ENCODE results near the gene GGTLC1.

Gene GGTLC1

GRCh38 chr20:23946206-23946605, 42.4 kb downstream of the GGTLC1 start:
- no peak overlapping the region for H3K27ac ChIP-seq (ENCODE audit: low read depth, low read length)
- no peaks in the 10 kb centered on the region for H3K9me3 ChIP-seq (ENCODE audit: control insufficient read depth, insufficient read depth, low read length)
- H3K4me2 ChIP-seq (ENCODE audit: low read length), result no peak overlapping the region
- H3K79me2 ChIP-seq (ENCODE audit: control insufficient read depth, low read length), result no peaks in the 10 kb centered on the region
- no peaks in the 10 kb centered on the region for H3K4me1 ChIP-seq (ENCODE audit: control insufficient read depth, low read length)
- H3K4me3 ChIP-seq (ENCODE audit: low read length), result no peak overlapping the region
- no peak for TF ChIP-seq EZH2phosphoT487 (IDR thresholded peaks at IDR 0.05; ENCODE audit: borderline replicate concordance, low read length)
- H3F3A ChIP-seq (ENCODE audit: control insufficient read depth, insufficient read depth), result no peaks in the 10 kb centered on the region
- H4K20me1 ChIP-seq (ENCODE audit: control insufficient read depth, insufficient read depth, low read depth, low read length), result no peaks in the 10 kb centered on the region
- no peaks in the 10 kb centered on the region for H3K9me2 ChIP-seq (replicated peaks; ENCODE audit: control insufficient read depth, low read length)
- H3K36me3 ChIP-seq (ENCODE audit: control insufficient read depth, low read length), result no peaks in the 10 kb centered on the region
- H3K27me3 ChIP-seq (ENCODE audit: control insufficient read depth, low read length), result no peaks in the 10 kb centered on the region

GRCh38 chr20:23943304-23943703, 45.3 kb downstream of the GGTLC1 start:
- no peak for TF ChIP-seq EZH2phosphoT487 (IDR thresholded peaks at IDR 0.05; ENCODE audit: borderline replicate concordance, low read length)
- no peak for TF ChIP-seq CTCF (IDR thresholded peaks at IDR 0.05; ENCODE audit: low read depth, low read length, poor library complexity, severe bottlenecking)
- no peak overlapping the region for H3K4me2 ChIP-seq (ENCODE audit: low read length)
- no peak overlapping the region for H3K4me3 ChIP-seq (ENCODE audit: low read length)
- H4K20me1 ChIP-seq (ENCODE audit: control insufficient read depth, insufficient read depth, low read depth, low read length), result no peaks in the 10 kb centered on the region
- H3K9me3 ChIP-seq (ENCODE audit: control insufficient read depth, insufficient read depth, low read length), result peaks cover 6% of the 10 kb centered on the region; the same call in 1 of the 2 replicates
- H3K9me2 ChIP-seq (replicated peaks; ENCODE audit: control insufficient read depth, low read length), result no peaks in the 10 kb centered on the region
- H3K79me2 ChIP-seq (ENCODE audit: control insufficient read depth, low read length), result no peaks in the 10 kb centered on the region
- H3K4me1 ChIP-seq (ENCODE audit: control insufficient read depth, low read length), result no peaks in the 10 kb centered on the region
- no peaks in the 10 kb centered on the region for H3F3A ChIP-seq (ENCODE audit: control insufficient read depth, insufficient read depth)
- H3K36me3 ChIP-seq (ENCODE audit: control insufficient read depth, low read length), result no peaks in the 10 kb centered on the region
- no peak overlapping the region for H3K27ac ChIP-seq (ENCODE audit: low read depth, low read length)
- no peaks in the 10 kb centered on the region for H3K27me3 ChIP-seq (ENCODE audit: control insufficient read depth, low read length)

- H3K36me3 ChIP-seq (ENCODE audit: control insufficient read depth, low read length), result no peaks in the 10 kb centered on the region
- no peak overlapping the region for H3K4me2 ChIP-seq (ENCODE audit: low read length)
- H3K9me2 ChIP-seq (replicated peaks; ENCODE audit: control insufficient read depth, low read length), result no peaks in the 10 kb centered on the region
- no peaks in the 10 kb centered on the region for H3K4me1 ChIP-seq (ENCODE audit: control insufficient read depth, low read length)
- no peaks in the 10 kb centered on the region for H3F3A ChIP-seq (ENCODE audit: control insufficient read depth, insufficient read depth)
- H3K27me3 ChIP-seq (ENCODE audit: control insufficient read depth, low read length), result no peaks in the 10 kb centered on the region
- H3K27ac ChIP-seq (ENCODE audit: low read depth, low read length), result no peak overlapping the region
- H3K4me3 ChIP-seq (ENCODE audit: low read length), result no peak overlapping the region
- TF ChIP-seq EZH2phosphoT487 (IDR thresholded peaks at IDR 0.05; ENCODE audit: borderline replicate concordance, low read length) (no peak), CTCF (IDR thresholded peaks at IDR 0.05; ENCODE audit: low read depth, low read length, poor library complexity, severe bottlenecking) (no peak)
- no peaks in the 10 kb centered on the region for H4K20me1 ChIP-seq (ENCODE audit: control insufficient read depth, insufficient read depth, low read depth, low read length)
- H3K79me2 ChIP-seq (ENCODE audit: control insufficient read depth, low read length), result no peaks in the 10 kb centered on the region
- H3K9me3 ChIP-seq (ENCODE audit: control insufficient read depth, insufficient read depth, low read length), result peaks cover 10% of the 10 kb centered on the region; the same call in 1 of the 2 replicates
These were observed 48.9 kb downstream of the GGTLC1 start for GRCh38 chr20:23939641-23940040.

GRCh38 chr20:23939063-23939462, 49.5 kb downstream of the GGTLC1 start:
- H3K36me3 ChIP-seq (ENCODE audit: control insufficient read depth, low read length), result no peaks in the 10 kb centered on the region
- H3K4me1 ChIP-seq (ENCODE audit: control insufficient read depth, low read length), result no peaks in the 10 kb centered on the region
- H4K20me1 ChIP-seq (ENCODE audit: control insufficient read depth, insufficient read depth, low read depth, low read length), result no peaks in the 10 kb centered on the region
- no peak overlapping the region for H3K4me3 ChIP-seq (ENCODE audit: low read length)
- no peaks in the 10 kb centered on the region for H3K79me2 ChIP-seq (ENCODE audit: control insufficient read depth, low read length)
- no peak overlapping the region for H3K27ac ChIP-seq (ENCODE audit: low read depth, low read length)
- peaks cover 10% of the 10 kb centered on the region; the same call in 1 of the 2 replicates for H3K9me3 ChIP-seq (ENCODE audit: control insufficient read depth, insufficient read depth, low read length)
- H3K9me2 ChIP-seq (replicated peaks; ENCODE audit: control insufficient read depth, low read length), result no peaks in the 10 kb centered on the region
- H3K4me2 ChIP-seq (ENCODE audit: low read length), result no peak overlapping the region
- TF ChIP-seq CTCF (IDR thresholded peaks at IDR 0.05; ENCODE audit: low read depth, low read length, poor library complexity, severe bottlenecking) (no peak), EZH2phosphoT487 (IDR thresholded peaks at IDR 0.05; ENCODE audit: borderline replicate concordance, low read length) (no peak)
- H3K27me3 ChIP-seq (ENCODE audit: control insufficient read depth, low read length), result no peaks in the 10 kb centered on the region
- H3F3A ChIP-seq (ENCODE audit: control insufficient read depth, insufficient read depth), result no peaks in the 10 kb centered on the region

Measured in DOHH2 (cell line).